Lower lobe of right lung (tissue), 2 donors: Measurements from ENCODE around the gene FOXRED1. TPM values are rescaled to one million over a fixed set of nuclear protein-coding genes. Genes with fewer than 3 reads are reported as not detected.
"Not testable (repeated sequence)": the region's sequence is repeated elsewhere in the genome, so short reads cannot be mapped to it uniquely, and the experiment has no call there.

ENCODE experiments used
- ATAC-seq, 2 donors: fragments of 200-7000 bp; cut with Tn5 transposase; one replicate each; pipeline ENCODE4 v1.9.1; 2020 to 2022; ENCODE audit warnings: mild to moderate bottlenecking in 2 of 2, moderate library complexity in 2 of 2
- DNase-seq: peaks from one replicate; pipeline ENCODE4 v3.0.0-alpha.2; 2020
- H3K27ac ChIP-seq: fragments of 200-600 bp; one replicate; pipeline ENCODE4 v1.8.0; 2022
- H3K27me3 ChIP-seq: fragments of 200-600 bp; one replicate; pipeline ENCODE4 v1.8.0; 2022; ENCODE audit warnings: low read depth
- H3K36me3 ChIP-seq: fragments of 200-600 bp; one replicate; pipeline ENCODE4 v1.8.0; 2022; ENCODE audit warnings: mild to moderate bottlenecking
- H3K4me1 ChIP-seq: fragments of 200-600 bp; one replicate; pipeline ENCODE4 v1.8.0; 2022
- H3K4me3 ChIP-seq: fragments of 200-600 bp; one replicate; pipeline ENCODE4 v1.8.0; 2022; ENCODE audit warnings: mild to moderate bottlenecking
- H3K9me3 ChIP-seq: fragments of 200-600 bp; one replicate; pipeline ENCODE4 v1.8.0; 2022
- intact Hi-C: fragments of 100-400 bp; cut with DNase I; formaldehyde crosslinking; loops from one replicate; pipeline ENCODE4 v1.11.0; 2022
- total RNA-seq: library from RNA; stranded (reverse); fragmentation: NEBNext Ultra II Directional; extraction: Animal tissue kit (Norgen Biotek cat#: 25700); gene quantifications from one replicate; pipeline ENCODE4 v1.2.1, GENCODE V29; 2021
- TF ChIP-seq, protein P1 (sequence below): fragments of 200-600 bp; IDR thresholded peaks from one replicate; pipeline ENCODE4 v1.8.0; 2022; ENCODE audit warnings: antibody characterized with exemption, mild to moderate bottlenecking
- donor health status: DM: no; HTN: yes; CAD: no; lungs with severe emphysema.

The FOXRED1 gene
- total RNA-seq, 1 donor from 2014 or later = 16.6 TPM

DNA sequence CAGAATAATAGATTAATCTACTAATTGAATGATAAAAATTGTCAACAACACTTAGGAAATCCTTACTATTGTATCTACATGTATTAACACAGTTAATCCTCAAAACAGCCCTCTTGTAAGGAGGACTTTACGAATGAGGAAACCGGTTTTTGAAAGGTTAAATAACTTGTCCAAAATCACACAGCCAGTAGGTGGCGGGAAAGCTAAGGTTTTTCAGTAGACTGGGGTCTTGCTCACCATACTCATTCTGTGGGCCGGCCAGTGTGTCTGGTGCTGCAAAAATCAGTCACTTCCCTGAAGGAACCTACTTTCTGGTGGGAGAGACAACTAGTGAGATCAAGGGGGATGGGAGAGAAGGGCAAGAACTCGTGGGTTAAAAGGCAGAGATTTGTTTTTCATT lies 38.8 kb downstream of the FOXRED1 start:
- intact Hi-C loops = no loop called here
- Histone ChIP-seq H3K4me3 (no peak overlapping the region), H3K27me3 (no peaks in the 10 kb centered on the region), H3K27ac (no peak overlapping the region), H3K36me3 (peaks cover 37% of the 10 kb centered on the region), H3K9me3 (no peaks in the 10 kb centered on the region), H3K4me1 (peaks cover 33% of the 10 kb centered on the region)
- ATAC-seq (no peak), DNase-seq (no peak)
- TF ChIP-seq, protein P1, sequence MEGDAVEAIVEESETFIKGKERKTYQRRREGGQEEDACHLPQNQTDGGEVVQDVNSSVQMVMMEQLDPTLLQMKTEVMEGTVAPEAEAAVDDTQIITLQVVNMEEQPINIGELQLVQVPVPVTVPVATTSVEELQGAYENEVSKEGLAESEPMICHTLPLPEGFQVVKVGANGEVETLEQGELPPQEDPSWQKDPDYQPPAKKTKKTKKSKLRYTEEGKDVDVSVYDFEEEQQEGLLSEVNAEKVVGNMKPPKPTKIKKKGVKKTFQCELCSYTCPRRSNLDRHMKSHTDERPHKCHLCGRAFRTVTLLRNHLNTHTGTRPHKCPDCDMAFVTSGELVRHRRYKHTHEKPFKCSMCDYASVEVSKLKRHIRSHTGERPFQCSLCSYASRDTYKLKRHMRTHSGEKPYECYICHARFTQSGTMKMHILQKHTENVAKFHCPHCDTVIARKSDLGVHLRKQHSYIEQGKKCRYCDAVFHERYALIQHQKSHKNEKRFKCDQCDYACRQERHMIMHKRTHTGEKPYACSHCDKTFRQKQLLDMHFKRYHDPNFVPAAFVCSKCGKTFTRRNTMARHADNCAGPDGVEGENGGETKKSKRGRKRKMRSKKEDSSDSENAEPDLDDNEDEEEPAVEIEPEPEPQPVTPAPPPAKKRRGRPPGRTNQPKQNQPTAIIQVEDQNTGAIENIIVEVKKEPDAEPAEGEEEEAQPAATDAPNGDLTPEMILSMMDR = peak; percentile 15

DNA sequence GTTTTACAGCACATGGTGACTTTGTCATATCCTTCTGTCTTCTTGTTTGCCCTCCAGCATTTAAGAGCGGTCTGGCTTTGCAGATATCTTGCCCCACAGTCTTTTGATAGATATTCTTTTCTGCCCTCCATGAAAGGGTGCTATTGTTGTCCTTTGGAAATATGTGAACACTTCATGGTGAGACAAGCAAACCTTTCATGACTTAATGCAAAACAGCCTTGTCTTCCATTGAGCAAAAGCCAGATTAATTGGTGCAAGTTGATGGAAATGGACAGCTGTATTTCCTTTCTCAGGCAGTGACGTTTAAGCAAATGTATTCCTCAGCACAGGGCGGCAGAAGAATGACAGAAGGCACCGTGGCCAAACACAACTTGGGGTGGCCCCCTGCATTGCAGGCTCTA lies 39.3 kb downstream of the FOXRED1 start:
- intact Hi-C loops = no loop called here
- no peak for ATAC-seq

DNA sequence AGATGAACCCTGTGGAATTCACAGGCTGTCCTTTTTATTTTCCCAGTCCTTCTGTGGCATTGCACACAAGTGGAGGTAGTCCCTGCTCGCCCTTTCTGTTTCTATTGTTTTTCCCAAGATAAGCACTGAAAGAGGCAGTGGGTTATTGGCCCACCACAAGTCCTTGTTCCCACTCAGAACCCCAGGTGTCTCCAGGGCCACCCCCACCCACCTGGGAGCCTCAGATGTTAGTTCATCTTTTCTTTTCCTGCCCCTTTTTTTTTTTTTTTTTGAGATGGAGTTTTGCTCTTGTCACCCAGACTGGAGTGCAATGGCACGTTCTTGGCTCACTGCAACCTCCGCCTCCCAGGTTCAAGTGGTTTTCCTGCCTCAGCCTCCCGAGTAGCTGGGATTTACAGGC lies 39.8 kb downstream of the FOXRED1 start:
- H3K27ac ChIP-seq, H3K27me3 ChIP-seq, ATAC-seq, H3K9me3 ChIP-seq, H3K4me3 ChIP-seq, intact Hi-C loops, DNase-seq: not testable (repeated sequence)
- H3K36me3 ChIP-seq = peaks cover 42% of the 10 kb centered on the region
- H3K4me1 ChIP-seq = peaks cover 33% of the 10 kb centered on the region

More for the DNA sequence above, 39.3 kb downstream of the FOXRED1 start:
- no peak overlapping the region for H3K4me3 ChIP-seq
- H3K27me3 ChIP-seq = no peaks in the 10 kb centered on the region
- H3K4me1 ChIP-seq = peaks cover 33% of the 10 kb centered on the region
- H3K27ac ChIP-seq = no peak overlapping the region
- H3K9me3 ChIP-seq = no peaks in the 10 kb centered on the region
- H3K36me3 ChIP-seq = peaks cover 42% of the 10 kb centered on the region
- no peak for DNase-seq
- TF ChIP-seq, protein P1 = no peak

DNA sequence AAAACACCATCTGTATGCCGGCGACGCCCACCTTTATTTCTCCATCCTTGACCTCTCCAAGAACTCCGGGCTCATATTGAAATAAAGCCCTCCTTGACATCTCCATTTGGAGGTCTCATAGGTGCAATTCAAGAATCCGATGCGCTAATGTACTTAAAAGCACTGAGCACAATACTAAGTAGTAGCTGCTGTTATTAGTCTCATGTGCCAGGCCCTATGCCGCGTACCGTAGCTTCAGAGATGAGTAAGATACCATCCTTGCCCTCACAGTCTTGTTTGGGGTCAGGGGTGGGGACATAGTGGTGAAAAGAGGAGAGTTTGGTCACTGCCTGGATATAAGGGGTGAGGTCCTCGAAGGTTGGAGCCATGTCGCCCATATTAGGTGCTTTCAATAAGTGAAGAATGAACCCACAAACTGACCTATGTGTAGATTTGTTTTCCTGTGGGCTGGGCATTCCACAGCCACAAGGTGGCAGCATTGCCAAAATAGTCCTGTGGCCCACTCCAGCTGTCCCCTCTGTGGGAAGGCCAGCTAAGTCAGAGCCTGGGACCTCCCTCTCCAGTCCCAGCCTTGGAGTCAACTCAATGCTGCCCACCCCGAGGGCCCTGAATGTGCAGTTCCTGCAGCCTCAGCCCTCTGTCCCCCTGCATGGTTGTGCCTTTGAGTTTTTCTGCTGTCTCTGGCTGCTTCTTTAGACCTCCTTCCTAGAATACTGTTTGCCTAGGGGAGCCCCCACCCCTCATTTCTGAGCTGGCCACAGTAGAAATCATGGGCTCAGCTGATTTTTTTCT lies 41.4 kb downstream of the FOXRED1 start:
- TF ChIP-seq, protein P1 = peak; percentile 88
- ATAC-seq = peak; percentile 90 to 94
- H3K27me3 ChIP-seq = no peaks in the 10 kb centered on the region
- peaks cover 45% of the 10 kb centered on the region for H3K36me3 ChIP-seq
- H3K27ac ChIP-seq = peak overlapping the region; percentile 60
- H3K4me1 ChIP-seq = peaks cover 24% of the 10 kb centered on the region
- DNase-seq = peak; percentile 73
- no peak overlapping the region for H3K4me3 ChIP-seq
- intact Hi-C loops = no loop called here
- H3K9me3 ChIP-seq = no peaks in the 10 kb centered on the region

DNA sequence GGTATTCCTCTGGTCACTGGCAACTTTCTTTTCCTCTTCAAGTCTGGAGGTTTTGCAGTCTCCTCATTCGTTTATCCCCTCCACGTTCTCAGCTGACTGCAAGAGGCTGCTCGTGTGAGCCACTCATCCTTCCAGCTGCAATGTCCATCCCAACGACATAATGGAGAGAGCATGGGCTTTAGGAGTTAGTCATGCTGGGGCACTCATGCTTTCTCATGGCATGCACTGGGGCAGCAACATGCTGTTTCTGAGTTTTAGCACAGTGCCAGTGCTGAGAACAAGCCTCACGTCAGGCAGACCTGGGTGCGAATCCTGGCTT lies 42.0 kb downstream of the FOXRED1 start:
- intact Hi-C loops = no loop called here
- TF ChIP-seq, protein P1 = no peak
- H3K27ac ChIP-seq = peak overlapping the region; percentile 60
- DNase-seq (no peak), ATAC-seq (no peak)
- H3K4me1 ChIP-seq = peaks cover 24% of the 10 kb centered on the region
- no peaks in the 10 kb centered on the region for H3K27me3 ChIP-seq
- H3K36me3 ChIP-seq = peaks cover 45% of the 10 kb centered on the region
- H3K9me3 ChIP-seq = no peaks in the 10 kb centered on the region
- H3K4me3 ChIP-seq = no peak overlapping the region
